WTC11 (cell line): ENCODE data around the gene HOMER1. TPM values are rescaled to one million over a fixed set of nuclear protein-coding genes. Genes with fewer than 3 reads are reported as not detected.

Experiments
- ATAC-seq: fragments of 200-7000 bp; cut with Tn5 transposase; 2 replicates; pipeline ENCODE4 v1.10.0; 2021; ENCODE audit warnings: mild to moderate bottlenecking, moderate library complexity
- Bru-seq: library from RNA; stranded (reverse); fragments of 400-500 nt; gene quantifications from one replicate; lab custom pipeline; 2021; lab: Mats Ljungman, UMichigan
- CTCF ChIA-PET: fragments of 300-600 bp; sonication (Branson Sonifier 250); formaldehyde crosslinking; loops from one replicate; lab custom pipeline; 2021; ENCODE audit warnings: antibody characterized with exemption; lab: Charles Lee
- POLR2A ChIA-PET: fragments of 350-600 bp; sonication (Branson Sonifier 250); formaldehyde crosslinking; loops from one replicate; lab custom pipeline; 2021; ENCODE audit warnings: antibody characterized with exemption; lab: Charles Lee
- DNase-seq: peaks from one replicate; pipeline ENCODE4 v3.0.0; 2021; ENCODE audit warnings: low spot score
- H3K27ac Mint-ChIP-seq: 2 replicates; pipeline ENCODE4 v1.8.0; 2021; ENCODE audit warnings: mixed read lengths
- H3K27me3 Mint-ChIP-seq: 2 replicates; pipeline ENCODE4 v1.8.0; 2021; ENCODE audit warnings: low read depth, mild to moderate bottlenecking, moderate library complexity, mixed read lengths
- H3K36me3 Mint-ChIP-seq: 2 replicates; pipeline ENCODE4 v1.8.0; 2021; ENCODE audit warnings: mixed read lengths
- H3K4me1 Mint-ChIP-seq: 2 replicates; pipeline ENCODE4 v1.8.0; 2022; ENCODE audit warnings: mixed read lengths
- H3K4me3 Mint-ChIP-seq: 2 replicates; pipeline ENCODE4 v1.8.0; 2021; ENCODE audit warnings: mild to moderate bottlenecking, moderate library complexity, mixed read lengths
- H3K9me3 Mint-ChIP-seq: 2 replicates; pipeline ENCODE4 v1.8.0; 2021; ENCODE audit warnings: mixed read lengths
- FOXK1 ChIP-seq: sonication (generic); formaldehyde crosslinking; IDR thresholded peaks from 2 replicates; pipeline ENCODE4 v1.8.0; 2022; ENCODE audit warnings: mild to moderate bottlenecking, moderate library complexity, missing genetic modification reagents
- HMGA2 ChIP-seq: fragments of 250-450 bp; sonication (Bioruptor Pico); IDR thresholded peaks from 2 replicates; pipeline ENCODE4 v1.4.0; 2021; ENCODE audit warnings: mild to moderate bottlenecking, moderate library complexity
- KAT7 ChIP-seq: sonication (generic); formaldehyde crosslinking; IDR thresholded peaks from 2 replicates; pipeline ENCODE4 v1.8.1; 2023; ENCODE audit warnings: missing genetic modification reagents, mild to moderate bottlenecking, borderline replicate concordance
- MXD4 ChIP-seq: fragments of 250-450 bp; sonication (Bioruptor Pico); IDR thresholded peaks from 2 replicates; pipeline ENCODE4 v1.8.0; 2021; ENCODE audit warnings: mild to moderate bottlenecking, moderate library complexity, borderline replicate concordance
- NFATC4 ChIP-seq: fragments of 250-450 bp; sonication (Bioruptor Pico); IDR thresholded peaks from 2 replicates; pipeline ENCODE4 v1.9.0; 2021; ENCODE audit warnings: mild to moderate bottlenecking
- NR1H2 ChIP-seq: sonication (generic); formaldehyde crosslinking; IDR thresholded peaks from 2 replicates; pipeline ENCODE4 v1.9.0; 2021; ENCODE audit warnings: mild to moderate bottlenecking, moderate library complexity, missing genetic modification reagents
- NR2C2 ChIP-seq: sonication (generic); formaldehyde crosslinking; IDR thresholded peaks from 2 replicates; pipeline ENCODE4 v1.8.0; 2022; ENCODE audit warnings: mild to moderate bottlenecking, missing genetic modification reagents
- RELA ChIP-seq: sonication (generic); formaldehyde crosslinking; IDR thresholded peaks from 2 replicates; pipeline ENCODE4 v1.8.1; 2022; ENCODE audit warnings: missing genetic modification reagents, mild to moderate bottlenecking, borderline replicate concordance
- TEAD4 ChIP-seq: sonication (generic); formaldehyde crosslinking; IDR thresholded peaks from 2 replicates; pipeline ENCODE4 v1.8.0; 2022; ENCODE audit warnings: mild to moderate bottlenecking, missing genetic modification reagents
- ZNF219 ChIP-seq: sonication (generic); formaldehyde crosslinking; IDR thresholded peaks from 2 replicates; pipeline ENCODE4 v1.8.0; 2023; ENCODE audit warnings: missing genetic modification reagents, mild to moderate bottlenecking, borderline replicate concordance
- ZNF416 ChIP-seq: fragments of 250-450 bp; sonication (Bioruptor Pico); IDR thresholded peaks from 2 replicates; pipeline ENCODE4 v1.9.0; 2021; ENCODE audit warnings: mild to moderate bottlenecking, inconsistent platforms
- long read RNA-seq, 3 experiments: library from RNA in 1 of 3; library from capped mRNA in 1 of 3; library from polyadenylated mRNA in 1 of 3; unstranded in 2 of 3; stranded (forward) in 1 of 3; transcript quantifications; one replicate each; pipeline ENCODE4 v2.0.0, GENCODE V29; 2021
- total RNA-seq: library from RNA; stranded (reverse); gene quantifications from 3 replicates; pipeline ENCODE4 v1.2.3, GENCODE V29; 2021
- TF ChIP-seq, protein P1 (sequence below): sonication (generic); formaldehyde crosslinking; IDR thresholded peaks from 2 replicates; pipeline ENCODE4 v1.8.1; 2023; ENCODE audit warnings: mild to moderate bottlenecking, missing genetic modification reagents, borderline replicate concordance
- TF ChIP-seq, protein P2 (sequence below): fragments of 250-450 bp; sonication (Bioruptor Pico); IDR thresholded peaks from 2 replicates; pipeline ENCODE4 v2.1.2; 2022; ENCODE audit warnings: mild to moderate bottlenecking, moderate library complexity
- TF ChIP-seq, protein P3 (sequence below): sonication (generic); formaldehyde crosslinking; IDR thresholded peaks from 2 replicates; pipeline ENCODE4 v1.8.0; 2022; ENCODE audit warnings: mild to moderate bottlenecking, missing genetic modification reagents
- TF ChIP-seq, protein P4 (sequence below): sonication (generic); formaldehyde crosslinking; IDR thresholded peaks from 2 replicates; pipeline ENCODE4 v1.8.1; 2022; ENCODE audit warnings: mild to moderate bottlenecking, moderate library complexity, missing genetic modification reagents
- TF ChIP-seq, protein P5 (sequence below): fragments of 250-450 bp; sonication (Bioruptor Pico); IDR thresholded peaks from 2 replicates; pipeline ENCODE4 v1.8.0; 2021; ENCODE audit warnings: mild to moderate bottlenecking
- TF ChIP-seq, protein P6 (sequence below): fragments of 250-450 bp; sonication (Bioruptor Pico); IDR thresholded peaks from 2 replicates; pipeline ENCODE4 v1.9.0; 2021; ENCODE audit warnings: moderate library complexity, mild to moderate bottlenecking, inconsistent platforms, borderline replicate concordance
- TF ChIP-seq, protein P7 (sequence below): sonication (generic); formaldehyde crosslinking; IDR thresholded peaks from 2 replicates; pipeline ENCODE4 v1.8.1; 2023; ENCODE audit warnings: mild to moderate bottlenecking, missing genetic modification reagents

Gene HOMER1, protein sequence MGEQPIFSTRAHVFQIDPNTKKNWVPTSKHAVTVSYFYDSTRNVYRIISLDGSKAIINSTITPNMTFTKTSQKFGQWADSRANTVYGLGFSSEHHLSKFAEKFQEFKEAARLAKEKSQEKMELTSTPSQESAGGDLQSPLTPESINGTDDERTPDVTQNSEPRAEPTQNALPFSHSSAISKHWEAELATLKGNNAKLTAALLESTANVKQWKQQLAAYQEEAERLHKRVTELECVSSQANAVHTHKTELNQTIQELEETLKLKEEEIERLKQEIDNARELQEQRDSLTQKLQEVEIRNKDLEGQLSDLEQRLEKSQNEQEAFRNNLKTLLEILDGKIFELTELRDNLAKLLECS
- total RNA-seq (32.1 to 37.6 TPM (median 35.5 TPM) in 3 replicates), Bru-seq, nascent RNA (percentile 81 among the genes with signal in this experiment)
- long read RNA-seq, experiment 1, full-length matches to known transcripts = 118 of 158 reads
- long read RNA-seq, experiment 1, partial matches to known transcripts = 27 of 158 reads
- long read RNA-seq, experiment 1, other reads (novel, unspliced or antisense) = 13 of 158 reads
- long read RNA-seq, experiment 2, full-length matches to known transcripts = 20 of 52 reads
- long read RNA-seq, experiment 2, partial matches to known transcripts = 5 of 52 reads
- long read RNA-seq, experiment 2, other reads (novel, unspliced or antisense) = 27 of 52 reads
- long read RNA-seq, experiment 3, full-length matches to known transcripts = 23 of 27 reads
- long read RNA-seq, experiment 3, partial matches to known transcripts = 2 of 27 reads
- long read RNA-seq, experiment 3, other reads (novel, unspliced or antisense) = 2 of 27 reads

DNA sequence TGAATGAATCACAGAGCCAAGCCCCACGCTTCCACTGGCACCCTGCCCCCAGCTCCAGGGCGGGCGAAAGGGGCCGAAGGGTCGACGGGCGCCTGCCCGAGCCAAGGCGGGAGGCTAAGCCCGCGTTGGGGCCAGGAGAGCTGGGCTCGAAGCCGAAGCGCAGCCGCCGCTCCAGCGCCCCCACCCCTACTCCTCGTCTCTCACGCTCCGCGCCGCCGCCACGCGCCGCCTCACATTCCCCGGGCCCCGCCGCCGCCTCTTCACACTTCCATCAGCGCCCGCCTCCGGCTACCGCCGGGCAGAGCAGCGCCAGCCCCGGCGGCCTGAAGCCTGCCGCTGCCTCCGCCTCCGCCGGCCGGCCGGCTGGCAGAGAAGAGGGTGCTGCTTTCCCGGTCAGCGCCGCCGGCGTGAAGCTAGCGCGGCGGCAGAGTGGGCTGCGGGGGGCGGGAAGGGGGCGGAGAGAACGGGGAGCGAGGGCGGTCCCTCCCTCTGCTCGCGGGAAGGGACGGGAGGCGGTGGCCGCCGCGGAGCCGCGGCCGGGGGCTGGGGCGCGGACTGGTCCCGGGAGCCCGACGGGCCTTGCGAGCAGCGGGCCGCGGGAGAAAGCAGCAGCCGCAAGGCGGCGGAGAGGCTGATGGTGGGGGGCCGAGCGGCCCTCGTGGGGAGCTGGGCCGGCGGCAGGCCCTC, at the start of gene HOMER1:
HOMER1 (minus strand) TSS at position 431 of the 687 bp plus-strand sequence. CDS start 1,360 bp downstream, outside the sequence.
- H3K27me3 Mint-ChIP-seq = no peaks in the 10 kb centered on the region
- DNase-seq (peak; percentile 80), ATAC-seq (peak; percentile 72)
- POLR2A ChIA-PET = interaction anchor here (0.9 to 2.0 kb wide), 7 partner anchors 9 to 276 kb away, joined by 3 to 6 read pairs (median 4); partner anchors contain the start of genes CMYA5 and TENT2
- H3K36me3 Mint-ChIP-seq = no peaks in the 10 kb centered on the region
- CTCF ChIA-PET = interaction anchor here (1.3 to 1.6 kb wide), 2 partner anchors 26 to 381 kb away, joined by 4 read pairs; no protein-coding TSS in a partner anchor
- H3K9me3 Mint-ChIP-seq = no peaks in the 10 kb centered on the region
- peak within 1 kb of the TSS; percentile 94 for H3K4me3 Mint-ChIP-seq
- peaks cover 52% of the 10 kb centered on the region for H3K4me1 Mint-ChIP-seq
- peak within 1 kb of the TSS; percentile 98 for H3K27ac Mint-ChIP-seq
- TF ChIP-seq, protein P1, sequence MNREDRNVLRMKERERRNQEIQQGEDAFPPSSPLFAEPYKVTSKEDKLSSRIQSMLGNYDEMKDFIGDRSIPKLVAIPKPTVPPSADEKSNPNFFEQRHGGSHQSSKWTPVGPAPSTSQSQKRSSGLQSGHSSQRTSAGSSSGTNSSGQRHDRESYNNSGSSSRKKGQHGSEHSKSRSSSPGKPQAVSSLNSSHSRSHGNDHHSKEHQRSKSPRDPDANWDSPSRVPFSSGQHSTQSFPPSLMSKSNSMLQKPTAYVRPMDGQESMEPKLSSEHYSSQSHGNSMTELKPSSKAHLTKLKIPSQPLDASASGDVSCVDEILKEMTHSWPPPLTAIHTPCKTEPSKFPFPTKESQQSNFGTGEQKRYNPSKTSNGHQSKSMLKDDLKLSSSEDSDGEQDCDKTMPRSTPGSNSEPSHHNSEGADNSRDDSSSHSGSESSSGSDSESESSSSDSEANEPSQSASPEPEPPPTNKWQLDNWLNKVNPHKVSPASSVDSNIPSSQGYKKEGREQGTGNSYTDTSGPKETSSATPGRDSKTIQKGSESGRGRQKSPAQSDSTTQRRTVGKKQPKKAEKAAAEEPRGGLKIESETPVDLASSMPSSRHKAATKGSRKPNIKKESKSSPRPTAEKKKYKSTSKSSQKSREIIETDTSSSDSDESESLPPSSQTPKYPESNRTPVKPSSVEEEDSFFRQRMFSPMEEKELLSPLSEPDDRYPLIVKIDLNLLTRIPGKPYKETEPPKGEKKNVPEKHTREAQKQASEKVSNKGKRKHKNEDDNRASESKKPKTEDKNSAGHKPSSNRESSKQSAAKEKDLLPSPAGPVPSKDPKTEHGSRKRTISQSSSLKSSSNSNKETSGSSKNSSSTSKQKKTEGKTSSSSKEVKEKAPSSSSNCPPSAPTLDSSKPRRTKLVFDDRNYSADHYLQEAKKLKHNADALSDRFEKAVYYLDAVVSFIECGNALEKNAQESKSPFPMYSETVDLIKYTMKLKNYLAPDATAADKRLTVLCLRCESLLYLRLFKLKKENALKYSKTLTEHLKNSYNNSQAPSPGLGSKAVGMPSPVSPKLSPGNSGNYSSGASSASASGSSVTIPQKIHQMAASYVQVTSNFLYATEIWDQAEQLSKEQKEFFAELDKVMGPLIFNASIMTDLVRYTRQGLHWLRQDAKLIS (CRISPR knock-in tag) = 0 out of 2 replicates have a peak, but pooled peaks have one; percentile 45
- TF ChIP-seq, protein P2, sequence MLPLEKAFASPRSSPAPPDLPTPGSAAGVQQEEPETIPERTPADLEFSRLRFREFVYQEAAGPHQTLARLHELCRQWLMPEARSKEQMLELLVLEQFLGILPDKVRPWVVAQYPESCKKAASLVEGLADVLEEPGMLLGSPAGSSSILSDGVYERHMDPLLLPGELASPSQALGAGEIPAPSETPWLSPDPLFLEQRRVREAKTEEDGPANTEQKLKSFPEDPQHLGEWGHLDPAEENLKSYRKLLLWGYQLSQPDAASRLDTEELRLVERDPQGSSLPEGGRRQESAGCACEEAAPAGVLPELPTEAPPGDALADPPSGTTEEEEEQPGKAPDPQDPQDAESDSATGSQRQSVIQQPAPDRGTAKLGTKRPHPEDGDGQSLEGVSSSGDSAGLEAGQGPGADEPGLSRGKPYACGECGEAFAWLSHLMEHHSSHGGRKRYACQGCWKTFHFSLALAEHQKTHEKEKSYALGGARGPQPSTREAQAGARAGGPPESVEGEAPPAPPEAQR (CRISPR knock-in tag) = no peak
- TF ChIP-seq NR2C2 (0 out of 2 replicates have a peak, but pooled peaks have one; percentile 53), MXD4 (CRISPR knock-in tag) (no peak), FOXK1 (peak; percentile 35; the same call in 1 of the 2 replicates), KAT7 (CRISPR knock-in tag) (0 out of 2 replicates have a peak, but pooled peaks have one; percentile 72), ZNF219 (no peak), RELA (CRISPR knock-in tag) (peak; percentile 43; the same call in 1 of the 2 replicates), NFATC4 (CRISPR knock-in tag) (no peak), TEAD4 (CRISPR knock-in tag) (no peak), ZNF416 (CRISPR knock-in tag) (peak; percentile 45; the same call in 1 of the 2 replicates), HMGA2 (CRISPR knock-in tag) (no peak), NR1H2 (CRISPR knock-in tag) (no peak)
- TF ChIP-seq, protein P3, sequence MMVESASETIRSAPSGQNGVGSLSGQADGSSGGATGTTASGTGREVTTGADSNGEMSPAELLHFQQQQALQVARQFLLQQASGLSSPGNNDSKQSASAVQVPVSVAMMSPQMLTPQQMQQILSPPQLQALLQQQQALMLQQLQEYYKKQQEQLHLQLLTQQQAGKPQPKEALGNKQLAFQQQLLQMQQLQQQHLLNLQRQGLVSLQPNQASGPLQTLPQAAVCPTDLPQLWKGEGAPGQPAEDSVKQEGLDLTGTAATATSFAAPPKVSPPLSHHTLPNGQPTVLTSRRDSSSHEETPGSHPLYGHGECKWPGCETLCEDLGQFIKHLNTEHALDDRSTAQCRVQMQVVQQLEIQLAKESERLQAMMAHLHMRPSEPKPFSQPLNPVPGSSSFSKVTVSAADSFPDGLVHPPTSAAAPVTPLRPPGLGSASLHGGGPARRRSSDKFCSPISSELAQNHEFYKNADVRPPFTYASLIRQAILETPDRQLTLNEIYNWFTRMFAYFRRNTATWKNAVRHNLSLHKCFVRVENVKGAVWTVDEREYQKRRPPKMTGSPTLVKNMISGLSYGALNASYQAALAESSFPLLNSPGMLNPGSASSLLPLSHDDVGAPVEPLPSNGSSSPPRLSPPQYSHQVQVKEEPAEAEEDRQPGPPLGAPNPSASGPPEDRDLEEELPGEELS (CRISPR knock-in tag) = 0 out of 2 replicates have a peak, but pooled peaks have one; percentile 5
- TF ChIP-seq, protein P4, sequence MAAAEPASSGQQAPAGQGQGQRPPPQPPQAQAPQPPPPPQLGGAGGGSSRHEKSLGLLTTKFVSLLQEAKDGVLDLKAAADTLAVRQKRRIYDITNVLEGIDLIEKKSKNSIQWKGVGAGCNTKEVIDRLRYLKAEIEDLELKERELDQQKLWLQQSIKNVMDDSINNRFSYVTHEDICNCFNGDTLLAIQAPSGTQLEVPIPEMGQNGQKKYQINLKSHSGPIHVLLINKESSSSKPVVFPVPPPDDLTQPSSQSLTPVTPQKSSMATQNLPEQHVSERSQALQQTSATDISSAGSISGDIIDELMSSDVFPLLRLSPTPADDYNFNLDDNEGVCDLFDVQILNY (CRISPR knock-in tag) = peak; percentile 75
- TF ChIP-seq, protein P5, sequence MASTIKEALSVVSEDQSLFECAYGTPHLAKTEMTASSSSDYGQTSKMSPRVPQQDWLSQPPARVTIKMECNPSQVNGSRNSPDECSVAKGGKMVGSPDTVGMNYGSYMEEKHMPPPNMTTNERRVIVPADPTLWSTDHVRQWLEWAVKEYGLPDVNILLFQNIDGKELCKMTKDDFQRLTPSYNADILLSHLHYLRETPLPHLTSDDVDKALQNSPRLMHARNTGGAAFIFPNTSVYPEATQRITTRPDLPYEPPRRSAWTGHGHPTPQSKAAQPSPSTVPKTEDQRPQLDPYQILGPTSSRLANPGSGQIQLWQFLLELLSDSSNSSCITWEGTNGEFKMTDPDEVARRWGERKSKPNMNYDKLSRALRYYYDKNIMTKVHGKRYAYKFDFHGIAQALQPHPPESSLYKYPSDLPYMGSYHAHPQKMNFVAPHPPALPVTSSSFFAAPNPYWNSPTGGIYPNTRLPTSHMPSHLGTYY = no peak
- TF ChIP-seq, protein P6, sequence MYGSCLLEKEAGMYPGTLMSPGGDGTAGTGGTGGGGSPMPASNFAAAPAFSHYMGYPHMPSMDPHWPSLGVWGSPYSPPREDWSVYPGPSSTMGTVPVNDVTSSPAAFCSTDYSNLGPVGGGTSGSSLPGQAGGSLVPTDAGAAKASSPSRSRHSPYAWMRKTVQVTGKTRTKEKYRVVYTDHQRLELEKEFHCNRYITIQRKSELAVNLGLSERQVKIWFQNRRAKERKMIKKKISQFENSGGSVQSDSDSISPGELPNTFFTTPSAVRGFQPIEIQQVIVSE (CRISPR knock-in tag) = no peak
- TF ChIP-seq, protein P7, sequence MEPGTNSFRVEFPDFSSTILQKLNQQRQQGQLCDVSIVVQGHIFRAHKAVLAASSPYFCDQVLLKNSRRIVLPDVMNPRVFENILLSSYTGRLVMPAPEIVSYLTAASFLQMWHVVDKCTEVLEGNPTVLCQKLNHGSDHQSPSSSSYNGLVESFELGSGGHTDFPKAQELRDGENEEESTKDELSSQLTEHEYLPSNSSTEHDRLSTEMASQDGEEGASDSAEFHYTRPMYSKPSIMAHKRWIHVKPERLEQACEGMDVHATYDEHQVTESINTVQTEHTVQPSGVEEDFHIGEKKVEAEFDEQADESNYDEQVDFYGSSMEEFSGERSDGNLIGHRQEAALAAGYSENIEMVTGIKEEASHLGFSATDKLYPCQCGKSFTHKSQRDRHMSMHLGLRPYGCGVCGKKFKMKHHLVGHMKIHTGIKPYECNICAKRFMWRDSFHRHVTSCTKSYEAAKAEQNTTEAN (CRISPR knock-in tag) = no peak
